Trophoblast cell (in vitro differentiated cells and primary cell): ENCODE data around the gene OR14A2.
"Not testable (repeated sequence)": the region's sequence is repeated elsewhere in the genome, so short reads cannot be mapped to it uniquely, and the experiment has no call there.

ENCODE experiments used
- DNase-seq, 2 donors: peaks; one replicate each; pipeline ENCODE4 v3.0.0-alpha.2; 2016
- H2AFZ ChIP-seq: 2 replicates; pipeline ENCODE4 v1.6.1; 2013; ENCODE audit warnings: low read length, moderate library complexity, mild to moderate bottlenecking; ENCODE audit not compliant: insufficient read depth, poor library complexity
- H2AK5ac ChIP-seq: 2 replicates; pipeline ENCODE4 v1.6.1; 2013; ENCODE audit warnings: mild to moderate bottlenecking, low read length
- H2BK120ac ChIP-seq: 2 replicates; pipeline ENCODE4 v1.6.1; 2013; ENCODE audit warnings: low read length, mild to moderate bottlenecking, moderate library complexity; ENCODE audit not compliant: insufficient read depth, poor library complexity
- H2BK12ac ChIP-seq: 2 replicates; pipeline ENCODE4 v1.6.1; 2013; ENCODE audit warnings: mild to moderate bottlenecking, low read length, moderate library complexity
- H2BK5ac ChIP-seq: 2 replicates; pipeline ENCODE4 v1.6.1; 2013; ENCODE audit warnings: low read length, low read depth, moderate library complexity, mild to moderate bottlenecking; ENCODE audit not compliant: poor library complexity
- H3K14ac ChIP-seq: 2 replicates; pipeline ENCODE4 v1.6.1; 2013; ENCODE audit warnings: mild to moderate bottlenecking, low read length
- H3K18ac ChIP-seq: 2 replicates; pipeline ENCODE4 v1.6.1; 2013; ENCODE audit warnings: mild to moderate bottlenecking, low read length
- H3K23ac ChIP-seq: 2 replicates; pipeline ENCODE4 v1.6.1; 2013; ENCODE audit warnings: low read length
- H3K27ac ChIP-seq: 2 replicates; pipeline ENCODE4 v1.5.1; 2013; ENCODE audit warnings: low read depth, mild to moderate bottlenecking, inconsistent platforms, low read length, moderate library complexity
- H3K27me3 ChIP-seq: 2 replicates; pipeline ENCODE4 v1.6.1; 2013; ENCODE audit warnings: inconsistent platforms, mild to moderate bottlenecking, low read length, moderate library complexity; ENCODE audit not compliant: insufficient read depth
- H3K36me3 ChIP-seq, 2 experiments: 1 replicate in 1 of 2; 2 replicates in 1 of 2; pipeline ENCODE4 v1.6.1; 2013; ENCODE audit warnings: low read length in 2 of 2, mild to moderate bottlenecking in 2 of 2, moderate library complexity in 1 of 2; ENCODE audit not compliant: insufficient read depth in 2 of 2, control insufficient read depth in 1 of 2
- H3K4ac ChIP-seq: 2 replicates; pipeline ENCODE4 v1.6.1; 2013; ENCODE audit warnings: low read depth, mild to moderate bottlenecking, low read length, moderate library complexity
- H3K4me1 ChIP-seq, 2 experiments: 1 replicate in 1 of 2; 2 replicates in 1 of 2; pipeline ENCODE4 v1.6.1; 2013; ENCODE audit warnings: low read length in 2 of 2, mild to moderate bottlenecking in 2 of 2, moderate library complexity in 1 of 2; ENCODE audit not compliant: insufficient read depth in 2 of 2, control insufficient read depth in 1 of 2
- H3K4me2 ChIP-seq: 2 replicates; pipeline ENCODE4 v1.6.1; 2013; ENCODE audit warnings: inconsistent platforms, mild to moderate bottlenecking, low read length, moderate library complexity
- H3K4me3 ChIP-seq: 2 replicates; pipeline ENCODE4 v1.5.1; 2013; ENCODE audit warnings: mild to moderate bottlenecking, low read depth, low read length, inconsistent platforms
- H3K79me1 ChIP-seq: one replicate; pipeline ENCODE4 v1.6.1; 2013; ENCODE audit warnings: low read length
- H3K79me2 ChIP-seq: 2 replicates; pipeline ENCODE4 v1.6.1; 2013; ENCODE audit warnings: low read length, mild to moderate bottlenecking; ENCODE audit not compliant: control insufficient read depth, insufficient read depth, poor library complexity
- H3K9ac ChIP-seq: 2 replicates; pipeline ENCODE4 v1.6.1; 2013; ENCODE audit warnings: mild to moderate bottlenecking, low read length
- H3K9me3 ChIP-seq: 2 replicates; pipeline ENCODE4 v1.6.1; 2013; ENCODE audit warnings: low read depth, mild to moderate bottlenecking, control low read depth, inconsistent platforms, low read length; ENCODE audit not compliant: insufficient read depth
- H4K12ac ChIP-seq: 2 replicates; pipeline ENCODE4 v1.6.1; 2013; ENCODE audit warnings: low read depth, mild to moderate bottlenecking, low read length, moderate library complexity
- H4K8ac ChIP-seq: 2 replicates; pipeline ENCODE4 v1.6.1; 2013; ENCODE audit warnings: low read depth, mild to moderate bottlenecking, low read length, moderate library complexity
- H4K91ac ChIP-seq: one replicate; pipeline ENCODE4 v1.6.1; 2013; ENCODE audit warnings: low read depth, mild to moderate bottlenecking, low read length, moderate library complexity
- WGBS: extraction: QIAGEN DNeasy Blood & Tissue Kit; methylation state at CpG from one replicate; pipeline ENCODE4 v1.1.7; 2013; ENCODE audit warnings: missing lambda C conversion rate; ENCODE audit not compliant: insufficient read length, insufficient coverage; ENCODE audit errors: extremely low coverage; 5-methylcytosine and 5-hydroxymethylcytosine counted together

OR14A2 gene

DNA sequence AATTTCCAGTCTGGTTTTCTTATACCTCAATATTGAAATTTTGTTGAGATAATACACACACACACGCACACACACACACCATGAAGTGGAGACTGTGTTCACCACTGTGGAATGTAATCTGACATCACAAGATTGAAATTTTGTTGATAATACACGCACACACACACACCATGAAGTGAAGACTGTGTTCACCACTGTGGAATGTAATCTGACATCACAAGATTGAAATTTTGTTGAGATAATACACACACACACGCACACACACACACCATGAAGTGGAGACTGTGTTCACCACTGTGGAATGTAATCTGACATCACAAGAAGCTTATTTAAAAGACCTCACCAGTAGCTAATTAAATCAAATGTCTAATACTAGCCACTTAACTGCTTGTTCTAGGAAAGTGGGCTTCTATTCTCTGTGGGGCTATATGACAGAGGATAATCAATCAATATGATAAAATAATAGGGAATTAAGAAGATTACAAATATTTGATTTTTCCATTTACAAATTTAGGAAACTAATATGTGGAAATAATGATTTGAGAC is 5.7 kb downstream of the OR14A2 start:
- not testable (repeated sequence) for H2BK120ac ChIP-seq, H3K14ac ChIP-seq, H3K23ac ChIP-seq, H2BK5ac ChIP-seq, H3K18ac ChIP-seq, H3K9me3 ChIP-seq, H3K4ac ChIP-seq, H4K8ac ChIP-seq, H4K91ac ChIP-seq, H2AK5ac ChIP-seq, H3K9ac ChIP-seq, H2AFZ ChIP-seq, H2BK12ac ChIP-seq, H3K27ac ChIP-seq, H3K36me3 ChIP-seq, H3K27me3 ChIP-seq, H3K79me1 ChIP-seq, H4K12ac ChIP-seq, H3K79me2 ChIP-seq, H3K4me3 ChIP-seq, H3K4me2 ChIP-seq, H3K4me1 ChIP-seq
- no CpG with 5 or more reads among the region's 3 CpGs for WGBS
- peak; percentile 64 to 87 for DNase-seq

DNA sequence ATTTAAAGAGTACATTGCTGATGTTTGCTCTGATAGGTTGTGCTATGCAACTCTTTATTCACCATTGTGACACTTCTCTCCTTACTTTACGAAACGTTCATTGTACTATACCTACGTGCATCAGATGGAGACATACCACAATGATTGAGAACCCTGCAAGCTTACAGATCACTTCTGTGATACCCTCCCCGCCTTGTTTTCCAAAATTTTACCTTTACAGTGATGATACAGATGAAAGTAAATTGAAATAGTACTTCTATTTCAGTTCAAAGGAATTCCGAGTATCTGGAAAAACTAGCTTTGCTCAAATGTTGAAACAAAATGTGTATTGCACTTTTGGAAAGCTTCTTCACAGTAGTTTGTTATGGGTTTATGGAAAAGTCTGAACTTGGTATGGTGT is 6.2 kb downstream of the OR14A2 start:
- no CpG with 5 or more reads among the region's 5 CpGs for WGBS
- Histone ChIP-seq H4K12ac (no peak overlapping the region), H3K14ac (no peak overlapping the region), H2AK5ac (no peak overlapping the region), H2AFZ (no peak overlapping the region), H3K4me1 (peaks cover 2 to 6% of the 10 kb centered on the region in 2 experiments), H3K4ac (no peak overlapping the region), H4K8ac (no peak overlapping the region), H3K9me3 (peaks cover 4% of the 10 kb centered on the region), H3K79me1 (peaks cover 2% of the 10 kb centered on the region), H3K36me3 (no peaks in the 10 kb centered on the region), H3K18ac (no peak overlapping the region), H2BK12ac (no peak overlapping the region), H2BK5ac (no peak overlapping the region), H3K4me3 (no peak overlapping the region), H3K9ac (no peak overlapping the region), H4K91ac (no peak overlapping the region), H3K27me3 (no peaks in the 10 kb centered on the region), H3K4me2 (no peak overlapping the region), H2BK120ac (no peak overlapping the region), H3K79me2 (no peaks in the 10 kb centered on the region), H3K23ac (no peak overlapping the region), H3K27ac (peak overlapping the region; percentile 56)
- peak; percentile 72 to 98 for DNase-seq

DNA sequence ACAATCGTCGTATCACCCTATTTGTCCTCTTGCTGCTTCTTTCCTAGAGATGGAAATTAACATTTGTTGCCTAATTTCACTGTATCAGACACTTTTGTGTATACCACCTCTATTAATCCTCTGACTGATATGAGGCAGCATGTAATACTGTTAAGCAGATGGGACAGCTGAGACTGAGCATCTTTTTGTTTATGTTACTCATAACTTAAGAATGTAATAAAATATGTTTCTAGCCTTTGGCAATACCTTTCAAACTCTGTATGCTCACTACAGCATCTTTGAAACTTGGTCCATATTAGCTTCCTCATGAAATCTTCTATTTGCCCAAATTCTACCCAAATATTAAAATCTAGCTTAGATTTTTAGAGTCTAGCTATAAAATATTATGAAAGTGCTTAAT is 7.2 kb downstream of the OR14A2 start:
- Histone ChIP-seq H2BK120ac (no peak overlapping the region), H4K8ac (no peak overlapping the region), H3K27ac (no peak overlapping the region), H3K14ac (no peak overlapping the region), H2BK12ac (no peak overlapping the region), H3K9ac (no peak overlapping the region), H2AK5ac (no peak overlapping the region), H2BK5ac (no peak overlapping the region), H4K12ac (no peak overlapping the region), H3K4me1 (no peaks in the 10 kb centered on the region), H2AFZ (no peak overlapping the region), H3K9me3 (peaks cover 4% of the 10 kb centered on the region), H3K4me3 (no peak overlapping the region), H3K36me3 (no peaks in the 10 kb centered on the region), H3K4me2 (no peak overlapping the region), H3K27me3 (no peaks in the 10 kb centered on the region), H4K91ac (no peak overlapping the region), H3K18ac (no peak overlapping the region), H3K79me1 (peaks cover 2% of the 10 kb centered on the region), H3K4ac (no peak overlapping the region), H3K79me2 (no peaks in the 10 kb centered on the region), H3K23ac (no peak overlapping the region)
- DNase-seq: peak in 1 of 2 donors; percentile 52
- WGBS: no CpG with 5 or more reads among the region's 2 CpGs

DNA sequence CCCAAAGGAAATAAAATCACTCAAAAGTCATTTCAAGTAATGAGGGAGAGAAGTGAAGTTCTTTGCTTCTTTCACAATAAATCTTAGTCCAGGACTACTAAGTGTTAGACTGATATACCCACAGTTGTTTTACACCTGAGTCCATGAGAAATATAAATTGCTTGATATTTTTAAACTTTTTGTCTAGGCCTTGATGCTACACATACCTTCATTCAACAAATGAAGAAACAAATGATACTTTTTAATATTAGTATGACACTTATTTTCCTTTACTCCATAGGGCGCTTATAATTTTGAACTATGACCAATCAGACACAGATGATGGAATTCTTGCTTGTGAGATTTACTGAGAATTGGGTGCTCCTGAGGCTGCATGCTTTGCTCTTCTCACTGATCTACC is 9.6 kb downstream of the OR14A2 start, which contains the start of gene OR14K1:
Gene OR14K1 (plus strand): TSS at position 301 of the 400 bp plus-strand sequence. CDS start 0 bp downstream, at position 301.
- no peaks in the 10 kb centered on the region for H3K79me2 ChIP-seq
- H4K12ac ChIP-seq: no peak within 1 kb of the TSS
- DNase-seq: no peak
- peak within 1 kb of the TSS; percentile 31 for H3K14ac ChIP-seq
- no peak within 1 kb of the TSS for H3K23ac ChIP-seq
- H4K8ac ChIP-seq: no peak within 1 kb of the TSS
- H2AK5ac ChIP-seq: peak within 1 kb of the TSS; percentile 66
- no peak within 1 kb of the TSS for H2BK12ac ChIP-seq
- H2BK5ac ChIP-seq: no peak within 1 kb of the TSS
- no peak within 1 kb of the TSS for H4K91ac ChIP-seq
- H3K4me2 ChIP-seq: no peak within 1 kb of the TSS
- no peak within 1 kb of the TSS for H2AFZ ChIP-seq
- no peak within 1 kb of the TSS for H3K9ac ChIP-seq
- no peak within 1 kb of the TSS for H2BK120ac ChIP-seq
- H3K4me1 ChIP-seq: no peaks in the 10 kb centered on the region
- peaks cover 4% of the 10 kb centered on the region for H3K9me3 ChIP-seq
- H3K36me3 ChIP-seq: peaks cover 0 to 2% of the 10 kb centered on the region in 2 experiments
- H3K79me1 ChIP-seq: peaks cover 2% of the 10 kb centered on the region
- no peaks in the 10 kb centered on the region for H3K27me3 ChIP-seq
- H3K4ac ChIP-seq: no peak within 1 kb of the TSS
- no peak within 1 kb of the TSS for H3K18ac ChIP-seq
- no CpG with 5 or more reads among the region's 1 CpG for WGBS
- no peak within 1 kb of the TSS for H3K27ac ChIP-seq
- no peak within 1 kb of the TSS for H3K4me3 ChIP-seq
